ENCODE data around the gene OOSP1.
"Not testable (repeated sequence)": the region's sequence is repeated elsewhere in the genome, so short reads cannot be mapped to it uniquely, and the experiment has no call there.

Gene OOSP1, protein sequence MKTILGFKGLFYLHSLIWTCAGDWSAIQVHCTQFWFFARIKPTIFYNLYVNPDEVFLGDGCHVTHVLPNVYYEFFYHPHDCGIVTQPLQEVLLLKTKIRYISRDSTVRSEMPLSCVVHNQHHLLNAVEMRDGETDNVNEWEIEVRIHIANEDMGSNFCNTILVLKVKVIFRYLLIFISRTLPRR

DNA sequence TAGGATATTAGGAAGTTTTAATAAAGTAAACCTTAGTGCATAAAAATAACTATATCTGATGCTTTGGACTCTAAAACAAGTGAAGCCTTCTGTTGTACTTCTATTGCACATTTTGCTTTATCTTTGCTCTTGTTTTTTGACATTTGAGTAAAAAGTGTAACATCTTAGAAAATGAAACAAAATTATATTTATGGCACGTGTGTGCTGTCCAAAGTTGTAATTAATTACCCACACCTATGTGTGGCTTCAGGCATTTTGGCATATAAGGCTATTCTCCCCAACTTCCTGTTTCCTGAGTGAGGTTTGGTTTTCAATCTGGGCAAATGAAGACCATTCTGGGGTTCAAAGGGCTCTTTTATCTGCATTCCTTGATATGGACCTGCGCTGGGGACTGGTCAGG is at the start of gene OOSP1:
Gene OOSP1, plus strand, starts transcription at position 301 of the 400 bp plus-strand sequence. Its CDS starts 23 bp downstream, at position 324.
- no peak for DNase-seq (ENCODE audit: low spot score)

DNA sequence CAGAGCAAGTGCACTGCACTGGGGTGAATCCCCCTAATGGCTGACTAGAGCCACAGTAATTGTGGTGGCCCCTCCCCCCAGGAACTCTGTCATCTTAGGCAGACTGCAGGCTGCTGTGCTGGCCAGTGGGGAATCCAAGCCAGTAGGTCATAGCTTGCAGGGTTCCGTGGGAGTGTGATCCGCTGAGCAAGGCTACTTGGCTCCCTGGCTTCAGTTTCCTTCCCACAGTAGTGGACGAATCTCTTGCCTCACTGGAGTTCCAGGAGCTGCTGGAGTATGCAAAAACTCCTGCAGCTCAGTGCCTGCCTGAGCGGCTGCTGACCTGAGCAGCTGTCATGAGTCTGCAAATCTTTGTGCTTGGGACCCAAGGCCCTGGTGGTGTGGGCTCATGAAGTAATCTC is 46.5 kb upstream of the OOSP1 start:
- DNase-seq (ENCODE audit: low spot score) = no peak

DNA sequence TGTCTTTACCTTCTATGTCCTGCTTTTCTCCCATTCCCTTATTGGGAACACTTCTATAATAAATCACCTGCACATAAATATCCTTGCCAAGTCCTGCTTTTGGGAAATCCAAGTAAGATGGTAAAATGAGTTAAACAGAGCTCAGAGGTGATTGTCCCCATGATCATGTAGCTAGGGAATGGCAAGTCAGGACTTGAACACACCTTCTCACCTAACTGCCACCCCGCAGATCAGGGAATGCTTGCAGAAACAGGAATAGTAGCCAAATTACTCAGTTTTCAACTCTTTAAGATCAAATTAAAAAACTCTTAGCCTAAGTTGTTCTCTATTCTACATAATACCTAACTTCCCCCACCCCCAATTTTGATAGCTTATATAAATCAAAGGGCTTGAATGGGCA is 43.6 kb upstream of the OOSP1 start:
- no peak for DNase-seq (ENCODE audit: low spot score)

DNA sequence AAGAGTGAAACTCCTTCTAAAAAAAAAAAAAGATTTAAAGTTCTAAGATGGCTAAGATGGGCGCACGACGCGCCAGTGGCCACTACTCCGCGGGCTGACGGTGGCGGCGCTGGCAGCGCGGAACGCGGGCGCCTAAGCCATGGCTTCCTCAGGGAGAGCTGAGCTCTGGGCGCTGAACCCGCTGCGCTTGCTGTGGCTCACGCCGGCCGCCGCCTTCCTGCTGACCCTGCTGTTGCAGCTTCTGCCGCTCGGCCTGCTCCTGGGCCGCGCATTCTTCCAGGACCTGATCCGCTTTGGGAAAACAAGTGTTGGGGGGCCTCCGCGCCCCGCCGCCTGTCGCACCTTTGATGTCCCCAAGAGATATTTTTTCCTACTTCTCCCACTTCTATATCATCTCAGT is 40.2 kb upstream of the OOSP1 start:
- no peak for DNase-seq (ENCODE audit: low spot score)

DNA sequence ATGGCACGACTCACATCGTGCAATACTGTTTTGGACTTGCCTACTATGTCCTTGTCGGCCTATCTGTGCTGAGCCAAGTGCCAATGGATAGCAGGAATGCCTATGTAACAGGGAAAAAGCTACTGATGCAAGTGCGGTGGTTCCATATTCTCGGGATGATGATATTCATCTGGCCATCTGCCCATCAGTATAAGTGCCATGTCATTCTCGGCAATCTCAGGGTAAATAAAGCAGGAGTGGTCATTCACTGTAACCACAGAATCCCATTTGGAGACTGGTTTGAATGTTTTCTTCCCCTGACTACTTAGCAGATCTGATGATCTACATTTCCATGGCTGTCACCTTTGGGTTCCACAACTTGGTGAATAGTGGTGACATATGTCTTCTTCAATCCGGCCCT is 39.6 kb upstream of the OOSP1 start:
- no peak for DNase-seq (ENCODE audit: low spot score)

DNA sequence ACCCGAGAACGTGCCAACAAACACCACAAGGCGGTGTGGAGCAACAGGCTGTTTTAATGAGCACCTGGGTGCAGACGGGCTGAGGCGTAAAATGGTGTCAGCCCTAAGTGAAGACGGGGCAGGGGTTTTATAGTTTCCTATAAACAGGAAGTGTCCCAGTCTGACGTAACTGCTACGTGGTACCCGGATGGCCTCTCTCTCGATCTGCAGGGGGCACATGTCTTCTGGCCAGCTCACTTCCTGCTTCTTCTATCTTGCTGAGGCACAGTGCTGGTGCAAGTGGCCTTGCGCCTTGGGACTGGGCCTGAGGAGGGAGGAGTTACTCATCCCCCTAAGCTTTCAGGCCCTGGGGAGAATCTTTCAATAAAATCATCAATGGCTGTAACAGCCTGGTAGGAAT is 38.7 kb upstream of the OOSP1 start:
- DNase-seq (ENCODE audit: low spot score) = no peak

DNA sequence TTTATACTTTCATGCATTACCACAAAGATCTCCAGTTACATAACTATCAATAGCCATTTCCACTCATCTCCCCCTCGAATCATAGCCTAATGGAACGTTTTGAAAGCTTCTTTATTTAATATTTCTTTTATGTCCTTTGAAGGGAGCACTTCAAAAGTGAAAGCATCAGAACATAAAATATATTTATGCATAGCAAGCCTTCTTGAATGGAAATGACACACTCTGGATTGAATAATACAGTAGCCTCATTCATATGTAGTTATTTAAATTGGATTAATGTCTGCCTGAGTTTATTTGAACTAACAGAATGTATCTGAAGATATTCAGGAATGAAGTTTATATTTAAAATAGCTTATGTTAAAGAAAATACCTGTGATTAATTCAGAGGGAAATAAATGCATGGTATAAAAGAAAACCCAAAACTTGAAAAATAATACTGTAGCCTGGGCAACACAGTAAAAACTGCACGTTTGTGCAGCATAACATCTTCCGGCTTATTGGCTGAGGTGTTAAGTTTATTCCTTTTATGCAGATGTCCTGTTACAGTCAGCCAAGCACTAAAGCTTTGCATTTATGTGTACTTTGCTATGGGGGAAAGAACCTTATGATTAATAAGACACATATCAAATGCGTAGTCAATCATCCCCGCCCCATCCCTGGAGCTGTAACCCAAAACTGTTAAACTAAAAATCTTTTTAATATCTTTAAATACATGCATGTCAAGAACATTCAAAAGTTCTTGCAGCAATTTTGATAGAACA is 37.7 kb upstream of the OOSP1 start:
- no peak for DNase-seq (ENCODE audit: low spot score)

DNA sequence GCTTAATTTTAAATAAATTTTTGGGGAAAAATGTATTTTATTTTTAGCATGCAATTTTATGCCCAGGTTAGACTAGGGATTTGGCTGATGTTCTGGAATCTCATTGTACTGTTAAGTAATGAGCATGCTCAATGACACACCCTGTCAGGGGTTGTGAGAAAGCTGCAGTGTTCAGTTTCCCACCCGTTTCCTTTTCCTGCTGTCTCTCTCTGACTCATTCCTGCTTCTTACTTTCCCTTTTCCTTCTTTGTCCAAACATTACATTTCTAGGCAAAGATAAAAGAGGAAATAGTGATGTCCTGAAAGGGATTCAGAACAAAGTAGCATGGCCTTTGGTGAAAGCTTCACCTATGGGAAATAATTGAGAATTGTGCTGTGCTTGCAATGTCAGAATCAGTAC is 36.9 kb upstream of the OOSP1 start:
- no peak for DNase-seq (ENCODE audit: low spot score)

DNA sequence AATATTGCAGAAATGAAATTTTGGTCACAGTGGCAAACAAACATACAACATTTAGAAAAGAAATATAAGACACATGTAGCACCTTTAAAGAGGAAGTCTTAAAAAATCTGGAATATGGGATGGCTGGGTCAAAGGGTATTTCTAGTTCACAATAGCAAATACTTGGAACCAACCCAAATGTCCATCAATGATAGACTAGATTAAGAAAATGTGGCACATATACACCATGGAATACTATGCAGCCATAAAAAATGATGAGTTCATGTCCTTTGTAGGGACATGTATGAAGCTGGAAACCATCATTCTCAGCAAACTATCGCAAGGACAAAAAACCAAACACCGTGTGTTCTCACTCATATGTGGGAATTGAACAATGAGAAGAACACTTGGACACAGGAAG is 34.7 kb upstream of the OOSP1 start:
- DNase-seq (ENCODE audit: low spot score) = not testable (repeated sequence)

DNA sequence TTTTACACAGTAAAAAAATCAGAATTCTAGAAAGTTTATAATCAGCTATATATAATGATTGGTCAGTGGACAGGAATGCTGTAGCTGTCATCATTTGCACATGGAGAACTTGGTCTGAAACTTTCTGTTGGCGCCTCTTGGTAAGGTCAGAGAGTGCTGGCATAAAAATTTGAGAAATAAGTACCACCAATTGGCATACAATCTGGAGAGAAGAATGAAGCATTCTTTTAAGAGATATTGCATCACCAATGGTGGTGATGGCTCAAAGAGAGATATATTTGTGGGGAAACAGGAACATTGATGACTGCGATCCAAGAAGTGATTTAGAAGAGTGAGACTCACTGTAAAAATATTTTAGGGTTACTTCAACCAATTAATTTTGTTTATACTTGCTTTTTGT is 19.8 kb upstream of the OOSP1 start:
- no peak for DNase-seq (ENCODE audit: low spot score)

DNA sequence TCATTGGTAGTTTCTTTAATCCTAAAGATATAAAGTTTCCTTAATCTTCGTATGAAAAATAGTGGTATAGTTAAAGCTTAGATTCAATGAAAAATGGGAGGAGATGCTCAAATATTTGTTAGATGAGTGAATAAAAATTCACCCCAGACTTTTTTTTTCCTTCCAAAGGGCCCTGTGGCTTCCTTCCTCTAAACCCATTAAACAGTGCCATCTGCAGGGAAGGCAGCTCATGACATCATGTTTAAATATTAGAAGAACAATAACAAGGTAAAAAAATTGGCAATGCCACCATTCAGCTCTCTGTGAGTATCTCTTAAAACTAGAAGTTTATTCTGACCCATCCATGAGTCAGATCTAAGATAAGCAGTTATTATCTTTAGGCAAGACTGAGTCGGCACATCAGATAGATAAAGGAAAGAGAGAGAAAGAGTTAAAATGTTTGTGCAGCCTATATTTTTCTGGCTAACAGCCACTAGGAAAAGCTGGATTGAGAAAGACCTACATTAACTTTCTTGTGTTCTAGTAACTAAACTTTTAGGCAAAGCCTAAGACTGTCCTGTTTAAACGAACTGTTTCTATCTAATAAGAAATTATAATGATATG is 19.1 kb upstream of the OOSP1 start:
- no peak for DNase-seq (ENCODE audit: low spot score)

DNA sequence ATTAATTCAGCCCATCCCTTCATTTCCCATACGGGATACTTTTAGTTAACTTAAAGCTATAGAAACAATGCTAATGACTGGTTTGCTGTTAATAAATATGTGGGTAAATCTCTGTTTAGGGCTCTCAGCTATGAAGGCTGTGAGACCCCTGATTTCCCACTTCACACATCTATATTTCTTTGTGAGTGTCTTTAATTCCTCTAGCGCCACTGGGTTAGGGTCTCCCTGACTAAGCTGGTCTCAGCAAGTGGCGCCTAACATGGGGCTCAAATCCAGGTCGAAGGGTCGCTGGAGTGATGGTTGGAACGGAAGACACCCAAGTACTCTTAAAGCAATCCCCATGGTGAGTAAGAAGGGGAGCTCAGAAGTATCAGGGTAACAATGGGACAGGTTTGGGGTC is 14.4 kb upstream of the OOSP1 start:
- no peak for DNase-seq (ENCODE audit: low spot score)

DNA sequence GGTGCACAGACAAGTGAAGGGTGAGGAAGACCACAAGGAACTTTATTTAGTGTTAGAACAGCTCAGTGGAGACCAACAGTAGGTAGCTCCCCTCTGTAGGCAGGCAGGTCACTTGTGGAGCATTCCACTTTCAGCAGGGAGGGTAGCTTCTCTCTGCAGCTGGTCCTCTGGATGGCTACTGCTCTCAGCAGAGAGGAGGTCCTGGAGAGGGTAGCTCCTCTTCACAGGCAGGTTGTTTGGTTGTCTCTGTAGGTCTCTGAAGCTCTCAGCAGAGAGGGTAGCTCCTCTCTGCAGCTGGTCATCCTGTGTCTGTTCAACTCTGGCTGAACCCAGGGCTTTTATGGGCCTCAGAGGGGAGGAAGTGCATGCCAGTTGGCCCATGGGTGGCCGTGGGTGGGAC is 6.5 kb upstream of the OOSP1 start:
- DNase-seq (ENCODE audit: low spot score) = no peak

DNA sequence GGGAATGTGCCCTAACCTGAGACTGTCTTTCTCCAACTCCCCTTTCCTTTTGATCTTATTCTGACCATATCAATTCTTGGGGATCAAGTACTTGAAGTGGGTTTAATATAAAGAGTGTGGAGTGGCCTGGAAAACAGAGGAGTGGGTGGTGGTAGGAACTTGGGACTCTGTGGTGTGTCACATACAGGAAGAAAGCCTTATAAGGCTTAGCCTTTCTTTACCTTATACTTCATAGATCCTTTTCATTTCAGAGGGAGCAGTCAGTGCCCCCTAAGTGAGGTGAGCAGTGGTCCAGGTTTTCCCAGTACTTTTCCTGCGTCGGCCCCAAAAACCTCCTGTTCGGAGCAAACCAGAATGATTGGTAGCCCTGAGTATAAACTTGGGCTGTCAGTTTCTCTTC is 486 bp downstream of the OOSP1 start:
- no peak for DNase-seq (ENCODE audit: low spot score)

DNA sequence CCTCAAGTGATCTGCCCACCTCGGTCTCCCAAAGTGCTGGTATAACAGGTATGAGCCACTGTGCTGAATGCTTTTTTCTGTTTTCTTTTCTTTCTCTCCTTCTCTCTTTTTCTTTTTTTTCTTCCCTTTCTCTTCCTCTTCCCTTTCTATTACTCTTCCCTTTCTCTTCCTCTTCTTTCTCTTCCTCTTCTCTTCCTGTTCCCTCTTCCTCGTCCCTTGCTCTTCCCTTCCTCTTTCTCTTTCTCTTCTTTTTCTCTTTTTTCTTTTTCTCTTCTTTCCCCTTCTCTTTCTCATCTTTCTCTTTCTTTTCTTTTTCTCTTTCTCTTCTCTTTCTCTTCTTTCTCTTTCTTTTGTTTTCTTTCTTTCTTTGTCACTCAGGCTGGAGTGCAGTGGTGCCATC is 1.2 kb downstream of the OOSP1 start:
- DNase-seq (ENCODE audit: low spot score) = no peak

DNA sequence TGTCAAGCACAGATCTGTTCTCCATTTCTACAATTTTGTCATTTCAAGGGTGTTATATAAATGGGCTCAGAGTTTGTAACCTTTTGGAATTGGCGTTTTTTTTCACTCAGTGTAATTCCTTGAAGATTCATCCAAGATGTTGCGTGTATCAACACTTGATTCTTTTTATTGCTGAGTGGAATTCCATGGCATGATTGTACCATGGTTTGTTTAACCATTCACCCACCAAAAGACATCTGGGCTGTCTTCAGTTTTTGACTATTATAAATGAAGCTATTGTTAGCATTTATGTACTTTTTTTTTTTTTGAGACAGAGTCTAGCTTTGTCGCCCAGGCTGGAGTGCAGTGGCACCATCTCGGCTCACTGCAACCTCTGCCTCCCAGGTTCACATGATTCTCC is 2.9 kb downstream of the OOSP1 start:
- DNase-seq (ENCODE audit: low spot score) = no peak

DNA sequence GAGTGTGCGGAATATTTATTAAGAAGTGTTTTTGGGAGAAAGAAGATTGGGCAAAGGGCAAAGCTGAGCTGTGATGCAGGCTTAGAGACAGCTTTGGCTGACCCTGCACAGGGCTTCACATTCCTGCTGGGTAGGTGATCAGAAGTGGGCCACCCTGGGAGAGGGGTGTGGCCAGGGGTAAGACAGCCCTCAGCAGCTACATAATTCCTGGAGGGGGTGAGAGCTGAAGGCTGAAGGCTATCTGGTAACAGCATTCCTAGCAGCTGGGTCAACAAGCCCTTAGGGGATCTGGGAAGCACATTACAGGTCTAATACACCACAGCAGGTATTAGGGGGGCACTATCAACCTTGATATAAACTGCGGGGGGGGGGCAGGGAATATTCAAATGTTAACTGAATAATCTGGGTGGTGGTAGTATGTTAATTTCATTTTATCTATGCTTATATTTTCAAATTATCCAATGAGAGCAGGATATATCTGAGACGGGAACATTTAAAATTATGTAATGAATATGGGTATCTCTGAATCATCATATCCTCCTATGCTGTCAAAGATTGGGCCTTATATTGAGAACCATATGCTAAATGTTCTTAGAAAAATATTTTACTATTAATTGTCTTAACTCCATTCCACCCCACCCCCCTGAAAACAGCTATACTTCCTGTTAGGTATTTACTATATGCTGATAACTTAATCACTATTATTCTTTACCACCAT is 5.9 kb downstream of the OOSP1 start:
- DNase-seq (ENCODE audit: low spot score) = no peak

DNA sequence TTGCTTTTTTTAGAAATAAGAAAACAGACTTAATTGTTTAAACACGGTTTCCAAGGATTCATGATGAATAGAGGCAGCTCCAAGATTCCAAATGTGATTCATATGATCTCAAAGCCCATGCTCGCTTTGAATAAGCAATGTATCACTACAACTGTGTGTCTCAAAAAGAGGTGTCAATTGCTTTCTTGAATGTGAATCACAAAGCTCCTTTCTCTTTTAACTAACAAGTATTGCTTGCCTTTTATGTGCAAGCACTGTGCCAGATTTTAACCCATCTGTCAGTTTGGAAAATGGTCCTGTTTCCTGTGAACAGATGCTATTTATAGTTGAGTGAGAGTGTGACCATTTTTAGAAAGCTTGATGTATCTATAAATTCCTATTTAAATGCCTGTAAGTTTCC is 6.5 kb downstream of the OOSP1 start:
- no peak for DNase-seq (ENCODE audit: low spot score)

DNA sequence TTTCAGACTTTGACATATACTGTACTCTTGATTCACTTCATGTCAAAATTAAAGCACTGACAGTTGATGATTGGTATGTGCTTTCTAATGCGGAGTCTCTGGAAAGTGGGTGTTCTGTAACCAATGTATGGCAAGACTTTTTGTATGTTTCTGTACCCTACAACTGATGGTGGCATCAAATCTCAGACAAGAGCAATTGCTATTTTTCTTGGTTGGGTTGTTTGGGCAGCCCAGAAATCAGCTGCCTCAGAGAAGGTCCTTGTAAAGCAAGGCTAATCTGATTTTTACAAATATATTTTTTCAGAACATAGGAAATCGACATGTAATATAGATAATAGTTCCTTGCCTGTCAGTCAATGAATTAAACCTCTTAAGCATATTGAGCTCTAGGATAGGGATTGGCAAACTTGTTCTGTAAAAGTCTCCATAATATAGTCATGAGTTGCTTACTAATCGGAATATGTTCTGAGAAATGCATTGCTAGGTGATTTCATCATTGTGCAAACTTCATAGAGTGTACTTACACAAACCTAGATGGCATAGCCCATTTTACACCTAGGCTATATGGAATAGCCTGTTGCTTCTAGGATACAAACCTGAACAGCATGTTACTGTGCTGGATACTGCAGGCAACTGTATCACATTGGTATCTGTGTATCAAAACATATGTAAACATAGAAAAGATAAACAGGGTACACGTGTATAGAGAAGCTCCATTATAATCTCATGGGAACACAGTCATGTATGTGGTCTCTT is 15.4 kb downstream of the OOSP1 start:
- DNase-seq (ENCODE audit: low spot score) = no peak

DNA sequence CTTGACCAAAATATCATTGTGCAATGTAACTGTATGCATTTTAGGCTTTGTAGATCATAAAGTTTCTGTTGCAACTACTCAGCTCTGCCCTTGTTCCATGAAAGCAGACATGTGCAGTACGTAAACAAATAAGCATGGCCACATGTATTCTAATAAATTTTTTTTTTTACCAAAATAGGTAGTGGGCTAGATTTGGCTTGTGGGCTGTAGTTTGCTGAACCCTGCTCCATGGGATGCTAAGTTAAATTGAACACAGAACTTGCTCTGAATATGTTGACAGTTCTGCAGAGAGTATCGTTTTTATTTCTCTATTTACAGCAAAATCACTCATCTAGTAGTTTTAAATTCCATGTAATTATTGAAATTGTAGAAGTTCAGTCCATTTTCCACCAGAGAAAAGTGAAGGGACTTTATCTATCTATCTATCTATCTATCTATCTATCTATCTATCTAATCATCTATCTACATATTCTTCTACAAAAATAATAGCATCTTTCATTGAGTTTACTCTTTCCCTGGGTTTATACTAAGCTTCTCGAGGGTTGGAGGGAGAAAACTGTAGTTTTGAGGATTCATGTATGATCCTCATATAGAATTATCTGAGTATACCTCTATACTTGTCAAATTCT is 16.1 kb downstream of the OOSP1 start:
- DNase-seq (ENCODE audit: low spot score) = no peak

DNA sequence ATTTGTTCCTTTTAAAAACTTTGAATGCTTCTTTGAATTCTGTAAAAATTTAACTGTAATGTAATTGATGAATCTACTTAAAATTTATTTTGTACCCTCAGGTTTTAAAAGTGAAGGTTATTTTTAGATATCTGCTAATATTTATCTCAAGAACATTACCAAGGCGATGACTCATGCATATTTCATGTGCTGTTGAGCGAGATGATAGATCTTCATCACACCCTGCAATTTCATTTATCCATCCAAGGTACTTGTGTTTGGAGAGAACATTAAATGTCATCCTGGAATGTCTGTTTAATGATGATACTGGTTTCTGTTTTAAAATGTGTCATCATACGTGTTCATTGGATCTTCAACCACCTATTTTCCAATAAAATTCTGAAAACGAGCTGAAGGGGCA is 18.9 kb downstream of the OOSP1 start:
- no peak for DNase-seq (ENCODE audit: low spot score)
